A673 (cell line): ENCODE data around the gene FCRL4.

Source experiments
- EZH2 ChIP-seq: fragments of 200-600 bp; sonication (generic); IDR thresholded peaks from 2 replicates; pipeline ENCODE4 v1.6.1; 2017; ENCODE audit warnings: borderline replicate concordance, low read depth, mild to moderate bottlenecking, mixed read lengths, antibody characterized with exemption, low read length; ENCODE audit not compliant: poor library complexity, severe bottlenecking
- TF ChIP-seq, protein P1 (sequence below): fragments of 300-800, 200-600 bp; sonication (generic); conservative IDR thresholded peaks from 2 replicates; pipeline ENCODE4 v1.5.1; 2017; ENCODE audit warnings: low read depth, mild to moderate bottlenecking, antibody characterized with exemption, low read length, moderate library complexity, mixed read lengths

DNA sequence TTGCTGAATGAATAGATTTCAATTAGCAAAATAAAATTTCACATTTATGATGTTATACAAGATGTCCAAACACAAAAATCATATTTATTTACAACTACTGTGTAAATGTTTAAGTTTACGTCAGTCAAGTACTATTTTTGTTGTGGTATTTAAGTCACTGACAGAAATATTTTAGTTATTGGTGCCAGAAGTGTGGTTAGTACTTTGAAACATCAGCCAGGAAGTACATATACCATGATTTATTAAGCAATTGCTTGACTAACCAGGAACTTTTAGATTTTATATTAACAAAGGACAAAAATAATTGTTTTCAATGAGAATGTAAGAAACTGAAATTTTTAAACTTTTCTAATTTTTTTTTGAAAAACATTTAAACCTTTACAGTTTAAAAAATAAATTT is 2.4 kb upstream of the FCRL4 start:
- TF ChIP-seq, protein P1, sequence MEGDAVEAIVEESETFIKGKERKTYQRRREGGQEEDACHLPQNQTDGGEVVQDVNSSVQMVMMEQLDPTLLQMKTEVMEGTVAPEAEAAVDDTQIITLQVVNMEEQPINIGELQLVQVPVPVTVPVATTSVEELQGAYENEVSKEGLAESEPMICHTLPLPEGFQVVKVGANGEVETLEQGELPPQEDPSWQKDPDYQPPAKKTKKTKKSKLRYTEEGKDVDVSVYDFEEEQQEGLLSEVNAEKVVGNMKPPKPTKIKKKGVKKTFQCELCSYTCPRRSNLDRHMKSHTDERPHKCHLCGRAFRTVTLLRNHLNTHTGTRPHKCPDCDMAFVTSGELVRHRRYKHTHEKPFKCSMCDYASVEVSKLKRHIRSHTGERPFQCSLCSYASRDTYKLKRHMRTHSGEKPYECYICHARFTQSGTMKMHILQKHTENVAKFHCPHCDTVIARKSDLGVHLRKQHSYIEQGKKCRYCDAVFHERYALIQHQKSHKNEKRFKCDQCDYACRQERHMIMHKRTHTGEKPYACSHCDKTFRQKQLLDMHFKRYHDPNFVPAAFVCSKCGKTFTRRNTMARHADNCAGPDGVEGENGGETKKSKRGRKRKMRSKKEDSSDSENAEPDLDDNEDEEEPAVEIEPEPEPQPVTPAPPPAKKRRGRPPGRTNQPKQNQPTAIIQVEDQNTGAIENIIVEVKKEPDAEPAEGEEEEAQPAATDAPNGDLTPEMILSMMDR: no peak
- no peak for TF ChIP-seq EZH2
